PC-3 (cell line): ENCODE measurements around the gene FPGS. TPM values are rescaled to one million over a fixed set of nuclear protein-coding genes. Genes with fewer than 3 reads are reported as not detected.

ENCODE experiments used
- ATAC-seq: fragments of 200-7000 bp; cut with Tn5 transposase; 2 replicates; pipeline ENCODE4 v1.9.1; 2020; ENCODE audit warnings: mild to moderate bottlenecking, moderate library complexity
- BruUV-seq: library from RNA; stranded (reverse); fragments of 400-500 nt; replicated peaks from 2 replicates; lab custom pipeline; 2021; lab: Mats Ljungman, UMichigan
- CTCF ChIA-PET: fragments of 300-600 bp; sonication (Branson Sonifier 250); formaldehyde crosslinking; loops from one replicate; lab custom pipeline; 2022; ENCODE audit warnings: antibody characterized with exemption; lab: Charles Lee
- POLR2A ChIA-PET: fragments of 300-600 bp; sonication (Branson Sonifier 250); formaldehyde crosslinking; loops from one replicate; lab custom pipeline; 2022; ENCODE audit warnings: antibody characterized with exemption; ENCODE audit not compliant: unreplicated experiment; lab: Charles Lee
- DNase-seq: peaks from one replicate; pipeline ENCODE4 v3.0.0-alpha.2; 2015
- H2AFZ ChIP-seq: fragments of 300-600 bp; sonication (generic); 2 replicates; pipeline ENCODE4 v1.6.0; 2016; ENCODE audit warnings: antibody characterized with exemption, low read length
- H3F3A ChIP-seq: fragments of 300-600 bp; sonication (generic); one replicate; pipeline ENCODE4 v1.6.0; 2017; ENCODE audit warnings: antibody characterized with exemption, low read length, control low read depth, mild to moderate bottlenecking; ENCODE audit not compliant: unreplicated experiment
- H3K27ac ChIP-seq: fragments of 300-600 bp; sonication (generic); 2 replicates; pipeline ENCODE4 v1.5.1; 2016; ENCODE audit warnings: mild to moderate bottlenecking, low read length
- H3K27me3 ChIP-seq: fragments of 300-600 bp; sonication (generic); 2 replicates; pipeline ENCODE4 v1.6.1; 2016; ENCODE audit warnings: low read length, mixed read lengths
- H3K36me3 ChIP-seq: fragments of 300-600 bp; sonication (generic); 2 replicates; pipeline ENCODE4 v1.6.1; 2016; ENCODE audit warnings: low read depth, mixed run types, low read length, mixed read lengths
- H3K4me1 ChIP-seq: fragments of 300-600 bp; sonication (generic); 2 replicates; pipeline ENCODE4 v1.5.1; 2016; ENCODE audit warnings: low read length; ENCODE audit not compliant: insufficient read depth
- H3K4me2 ChIP-seq: fragments of 300-600 bp; sonication (generic); 2 replicates; pipeline ENCODE4 v1.6.0; 2016; ENCODE audit warnings: low read length
- H3K4me3 ChIP-seq: fragments of 300-600 bp; sonication (generic); 2 replicates; pipeline ENCODE4 v1.5.1; 2016; ENCODE audit warnings: mild to moderate bottlenecking, low read length, mixed read lengths
- H3K79me2 ChIP-seq: fragments of 300-600 bp; sonication (generic); 2 replicates; pipeline ENCODE4 v1.6.1; 2017; ENCODE audit warnings: low read length, mixed read lengths
- H3K9ac ChIP-seq: fragments of 300-600 bp; sonication (generic); 2 replicates; pipeline ENCODE4 v1.6.0; 2016; ENCODE audit warnings: mild to moderate bottlenecking, low read length
- H3K9me2 ChIP-seq: fragments of 300-600 bp; sonication (generic); replicated peaks from 2 replicates; pipeline ENCODE4 v1.6.1; 2016; ENCODE audit warnings: mixed run types, low read length, mixed read lengths
- H3K9me3 ChIP-seq: fragments of 300-600 bp; sonication (generic); 2 replicates; pipeline ENCODE4 v1.6.1; 2016; ENCODE audit warnings: low read length, mixed read lengths
- H4K20me1 ChIP-seq: fragments of 300-600 bp; sonication (generic); 2 replicates; pipeline ENCODE4 v1.6.1; 2016; ENCODE audit warnings: low read length, mixed read lengths
- CTCF ChIP-seq: fragments of 300-600 bp; sonication (generic); conservative IDR thresholded peaks from 2 replicates; pipeline ENCODE4 v1.5.1; 2017; ENCODE audit warnings: antibody characterized with exemption, low read depth, mild to moderate bottlenecking, low read length
- EZH2 ChIP-seq: fragments of 300-600 bp; sonication (generic); IDR thresholded peaks from one replicate; pipeline ENCODE4 v1.6.1; 2017; ENCODE audit warnings: antibody characterized with exemption, mild to moderate bottlenecking, low read length; ENCODE audit not compliant: unreplicated experiment
- EZH2phosphoT487 ChIP-seq: fragments of 300-600 bp; sonication (generic); IDR thresholded peaks from 2 replicates; pipeline ENCODE4 v1.6.1; 2018; ENCODE audit warnings: mild to moderate bottlenecking, antibody characterized with exemption, low read length, borderline replicate concordance
- intact Hi-C: fragments of 100-400 bp; cut with micrococcal nuclease; formaldehyde crosslinking; loops from 2 replicates; pipeline ENCODE4 v1.9.0; 2023
- total RNA-seq: library from RNA; depleted of rRNA; stranded (reverse); fragments of >200 nt; gene quantifications from 2 replicates; pipeline ENCODE4 v1.2.3, GENCODE V29; 2014

The FPGS gene
- total RNA-seq, 1 experiment from 2014 or later = 78.5 TPM

GRCh38 chr9:127813686-127814226, 11.1 kb downstream of the FPGS start:
- no peak overlapping the region for H2AFZ ChIP-seq
- no peaks in the 10 kb centered on the region for H4K20me1 ChIP-seq
- TF ChIP-seq EZH2phosphoT487 (no peak), EZH2 (no peak), CTCF (no peak)
- CTCF ChIA-PET = no interaction called here
- BruUV-seq = no TSS peak
- H3K4me2 ChIP-seq = no peak overlapping the region
- no peaks in the 10 kb centered on the region for H3K27me3 ChIP-seq
- ATAC-seq (no peak), DNase-seq (no peak)
- POLR2A ChIA-PET = no interaction called here
- no peak overlapping the region for H3K4me3 ChIP-seq
- peaks cover 10% of the 10 kb centered on the region; the same call in 1 of the 2 replicates for H3K36me3 ChIP-seq
- H3K9me3 ChIP-seq = no peaks in the 10 kb centered on the region
- no peaks in the 10 kb centered on the region for H3K9me2 ChIP-seq
- H3K9ac ChIP-seq = no peak overlapping the region
- intact Hi-C loops = no loop called here
- H3K79me2 ChIP-seq = no peaks in the 10 kb centered on the region
- no peaks in the 10 kb centered on the region for H3F3A ChIP-seq
- H3K27ac ChIP-seq = no peak overlapping the region
- H3K4me1 ChIP-seq = no peaks in the 10 kb centered on the region

GRCh38 chr9:127814619-127815511, 12.2 kb downstream of the FPGS start:
- no peaks in the 10 kb centered on the region for H4K20me1 ChIP-seq
- no peaks in the 10 kb centered on the region for H3F3A ChIP-seq
- no peaks in the 10 kb centered on the region for H3K4me1 ChIP-seq
- H2AFZ ChIP-seq = no peak overlapping the region
- ChIA-PET POLR2A (no interaction called here), CTCF (no interaction called here)
- H3K4me3 ChIP-seq = no peak overlapping the region
- ATAC-seq (no peak), DNase-seq (no peak)
- intact Hi-C loops = no loop called here
- H3K27ac ChIP-seq = no peak overlapping the region
- no peak overlapping the region for H3K4me2 ChIP-seq
- H3K79me2 ChIP-seq = no peaks in the 10 kb centered on the region
- no peaks in the 10 kb centered on the region for H3K9me2 ChIP-seq
- H3K27me3 ChIP-seq = no peaks in the 10 kb centered on the region
- no peak for TF ChIP-seq EZH2
- TF ChIP-seq EZH2phosphoT487 = no peak
- no peak for TF ChIP-seq CTCF
- H3K36me3 ChIP-seq = peaks cover 10% of the 10 kb centered on the region; the same call in 1 of the 2 replicates
- no peaks in the 10 kb centered on the region for H3K9me3 ChIP-seq
- no TSS peak for BruUV-seq
- no peak overlapping the region for H3K9ac ChIP-seq
